ENCODE results near the gene CDKL2. TPM values are rescaled to one million over a fixed set of nuclear protein-coding genes. Genes with fewer than 3 reads are reported as not detected.

Gene CDKL2
- total and polyA plus RNA-seq, 2 of the 4 experiments (the other 2 are of a cell fraction) = 0.09 to 0.18 TPM

- Histone ChIP-seq H3K4me3 (ENCODE audit: insufficient read depth, low read depth, low read length) (no peak overlapping the region), H3K27me3 (ENCODE audit: control insufficient read depth, insufficient read depth, low read length) (no peaks in the 10 kb centered on the region), H3K36me3 (ENCODE audit: control insufficient read depth, insufficient read depth, low read length) (peaks cover 21% of the 10 kb centered on the region), H2AK9ac (replicated peaks; ENCODE audit: low read depth, low read length, poor library complexity) (no peak overlapping the region), H2BK120ac (ENCODE audit: low read depth, low read length) (no peak overlapping the region), H3K56ac (ENCODE audit: extremely low read depth, insufficient read depth, low read length) (no peak overlapping the region), H3K9me3 (ENCODE audit: control insufficient read depth, insufficient read depth, low read length) (no peaks in the 10 kb centered on the region), H4K91ac (ENCODE audit: insufficient read depth, low read depth, low read length) (no peak overlapping the region), H3K27ac (ENCODE audit: insufficient read depth, low read length) (no peak overlapping the region), H3K14ac (replicated peaks; ENCODE audit: low read depth, low read length) (no peak overlapping the region), H3K4me2 (ENCODE audit: low read depth, low read length) (no peak overlapping the region), H3K79me1 (ENCODE audit: low read depth in 1 of 2, low read length in 2 of 2) (peaks cover 20 to 40% of the 10 kb centered on the region in 2 experiments), H2BK20ac (ENCODE audit: low read depth, low read length) (no peak overlapping the region), H3K23ac (ENCODE audit: low read depth, low read length) (no peak overlapping the region), H2BK5ac (ENCODE audit: low read depth, low read length, poor library complexity, severe bottlenecking) (no peak overlapping the region), H3K4ac (ENCODE audit: low read depth, low read length) (no peak overlapping the region), H3K9ac (ENCODE audit: low read depth, low read length) (no peak overlapping the region), H2AK5ac (ENCODE audit: low read depth, low read length) (no peak overlapping the region), H2BK15ac (ENCODE audit: low read depth, low read length) (no peak overlapping the region), H4K8ac (ENCODE audit: low read depth in 2 of 2, low read length in 2 of 2) (no peak overlapping the region), H3K9me1 (ENCODE audit: insufficient read depth, low read length) (no peaks in the 10 kb centered on the region), H3K4me1 (ENCODE audit: control insufficient read depth, insufficient read depth, low read length) (no peaks in the 10 kb centered on the region), H4K5ac (ENCODE audit: low read depth, low read length) (no peak overlapping the region), H2AFZ (replicated peaks; ENCODE audit: low read length, poor library complexity) (no peak overlapping the region), H3K18ac (ENCODE audit: low read depth, low read length) (no peak overlapping the region), H4K20me1 (ENCODE audit: insufficient read depth, low read length) (peaks cover 18% of the 10 kb centered on the region; the same call in 1 of the 2 replicates)
- in situ Hi-C loops (cut with MboI; ENCODE audit: low sequenced_read_pairs) = no loop called here
- POLR2A ChIA-PET (ENCODE audit: unreplicated experiment) = no interaction called here
- CTCF ChIA-PET = interaction anchor here (0.6 kb wide), 1 partner anchor 172 kb away, joined by 3 read pairs; no protein-coding TSS in a partner anchor
- intact Hi-C loops (cut with micrococcal nuclease) = loop anchor here (2.0 to 10.0 kb wide), 4 partner anchors 67 to 319 kb away; partner anchors contain the start of genes NAAA and USO1
- WGBS, 2 experiments (ENCODE audit: extremely low coverage in 2 of 2, insufficient read length in 1 of 2) = 100% methylated on average over 1 of the region's 2 CpGs; no CpG with 5 or more reads in 1 of the 2 experiments
- dilution Hi-C loops (cut with HindIII; ENCODE audit: low sequenced_read_pairs, unreplicated experiment) = no loop called here
- no peak for DNase-seq
- no TSS peak for BruUV-seq (replicated peaks)
- no peak for TF ChIP-seq POLR2A (IDR thresholded peaks at IDR 0.05; ENCODE audit: low read depth, low read length)
- ATAC-seq (ENCODE audit: low read depth) = no peak
Measured at GRCh38 chr4:75655562-75655961, 25.2 kb upstream of the CDKL2 start.

Measured in IMR-90 (cell line).